Measurements from ENCODE around the gene MUC15. TPM values are rescaled to one million over a fixed set of nuclear protein-coding genes. Genes with fewer than 3 reads are reported as not detected.
"Not testable (repeated sequence)": the region's sequence is repeated elsewhere in the genome, so short reads cannot be mapped to it uniquely, and the experiment has no call there.

Gene MUC15
- total RNA-seq, 2 donors from 2014 or later = not detected

GRCh38 chr11:26608507-26609146, 36.6 kb upstream of the MUC15 start:
- H3K36me3 ChIP-seq = no peaks in the 10 kb centered on the region
- no peak overlapping the region for H3K27ac ChIP-seq
- H3K4me3 ChIP-seq = no peak overlapping the region
- H3K4me1 ChIP-seq = no peaks in the 10 kb centered on the region
- H3K27me3 ChIP-seq = no peaks in the 10 kb centered on the region
- TF ChIP-seq CTCF (IDR thresholded peaks at IDR 0.05) = no peak
- peaks cover 0 to 20% of the 10 kb centered on the region in 2 donors for H3K9me3 ChIP-seq
- DNase-seq (ENCODE audit: low spot score) = no peak

- H3K4me3 ChIP-seq = no peak overlapping the region
- peaks cover 0 to 13% of the 10 kb centered on the region in 2 donors for H3K9me3 ChIP-seq
- TF ChIP-seq CTCF (IDR thresholded peaks at IDR 0.05) = no peak
- H3K36me3 ChIP-seq = no peaks in the 10 kb centered on the region
- DNase-seq (ENCODE audit: low spot score) = no peak
- no peak overlapping the region for H3K27ac ChIP-seq
- no peaks in the 10 kb centered on the region for H3K27me3 ChIP-seq
- no peaks in the 10 kb centered on the region for H3K4me1 ChIP-seq
Measured at GRCh38 chr11:26607725-26608506, 35.9 kb upstream of the MUC15 start.

- no peaks in the 10 kb centered on the region for H3K36me3 ChIP-seq
- no peak for TF ChIP-seq CTCF (IDR thresholded peaks at IDR 0.05)
- H3K9me3 ChIP-seq = no peaks in the 10 kb centered on the region
- no peaks in the 10 kb centered on the region for H3K4me1 ChIP-seq
- H3K4me3 ChIP-seq = no peak overlapping the region
- H3K27me3 ChIP-seq = no peaks in the 10 kb centered on the region
- no peak for DNase-seq (ENCODE audit: low spot score)
- no peak overlapping the region for H3K27ac ChIP-seq
Measured at GRCh38 chr11:26599876-26600434, 27.9 kb upstream of the MUC15 start.

- TF ChIP-seq CTCF (IDR thresholded peaks at IDR 0.05) = no peak
- Histone ChIP-seq H3K9me3 (no peaks in the 10 kb centered on the region), H3K4me1 (no peaks in the 10 kb centered on the region), H3K27ac (no peak overlapping the region), H3K36me3 (no peaks in the 10 kb centered on the region), H3K27me3 (no peaks in the 10 kb centered on the region), H3K4me3 (no peak overlapping the region)
- DNase-seq (ENCODE audit: low spot score) = no peak
Measured at GRCh38 chr11:26599425-26599824, 27.4 kb upstream of the MUC15 start.

- Histone ChIP-seq H3K27ac (no peak overlapping the region), H3K36me3 (no peaks in the 10 kb centered on the region), H3K4me1 (no peaks in the 10 kb centered on the region), H3K9me3 (no peaks in the 10 kb centered on the region), H3K4me3 (no peak overlapping the region), H3K27me3 (no peaks in the 10 kb centered on the region)
- no peak for DNase-seq (ENCODE audit: low spot score)
- TF ChIP-seq CTCF (IDR thresholded peaks at IDR 0.05) = no peak
Measured at GRCh38 chr11:26597899-26598298, 25.8 kb upstream of the MUC15 start.

GRCh38 chr11:26597049-26597689, 25.1 kb upstream of the MUC15 start:
- not testable (repeated sequence) for H3K9me3 ChIP-seq; H3K4me3 ChIP-seq; H3K27ac ChIP-seq; H3K4me1 ChIP-seq; DNase-seq (ENCODE audit: low spot score); H3K27me3 ChIP-seq; H3K36me3 ChIP-seq

GRCh38 chr11:26595207-26595865, 23.3 kb upstream of the MUC15 start:
- not testable (repeated sequence) for H3K36me3 ChIP-seq

More at GRCh38 chr11:26595207-26595865, 23.3 kb upstream of the MUC15 start:
- H3K4me3 ChIP-seq; H3K9me3 ChIP-seq; DNase-seq (ENCODE audit: low spot score); H3K27me3 ChIP-seq; H3K4me1 ChIP-seq; H3K27ac ChIP-seq: not testable (repeated sequence)

Measured in right atrium auricular region (tissue), 2 donors.